Breast epithelium (tissue), 4 donors: Measurements from ENCODE around the gene MRPL27. TPM values are rescaled to one million over a fixed set of nuclear protein-coding genes. Genes with fewer than 3 reads are reported as not detected.

Experiments
- DNase-seq, 2 donors: peaks; one replicate each; pipeline ENCODE4 v3.0.0-alpha.2; 2019; ENCODE audit warnings: low spot score in 2 of 2
- H3K27ac ChIP-seq, 2 donors: fragments of 200-600 bp; sonication (generic) in 1 of 2; one replicate each; pipeline ENCODE4 v1.5.1; 2016 to 2019; ENCODE audit warnings: mild to moderate bottlenecking in 1 of 2
- H3K27me3 ChIP-seq, 2 donors: fragments of 200-600 bp; sonication (generic) in 1 of 2; one replicate each; pipeline versions ENCODE4 v1.5.1 to v1.6.0; 2017 to 2019; ENCODE audit warnings: control low read depth in 1 of 2, mild to moderate bottlenecking in 1 of 2
- H3K36me3 ChIP-seq: fragments of 200-600 bp; one replicate; pipeline ENCODE4 v1.5.1; 2019
- H3K4me1 ChIP-seq, 2 donors: fragments of 200-600 bp; sonication (generic); one replicate each; pipeline ENCODE4 v1.5.1; 2016 to 2019; ENCODE audit warnings: control low read depth in 1 of 2
- H3K4me3 ChIP-seq, 3 donors: fragments of 200-600 bp; sonication (generic); 1 replicate in 2 of 3; 2 replicates in 1 of 3; pipeline ENCODE4 v1.5.1; 2016 to 2019; ENCODE audit warnings: mild to moderate bottlenecking in 3 of 3, moderate library complexity in 2 of 3
- H3K9me3 ChIP-seq, 2 donors: fragments of 200-600 bp; sonication (generic) in 1 of 2; one replicate each; pipeline ENCODE4 v1.5.1; 2016 to 2019; ENCODE audit warnings: control low read depth in 1 of 2
- CTCF ChIP-seq, 3 donors: fragments of 450-650 bp; IDR thresholded peaks; one replicate each; pipeline ENCODE4 v1.5.1; 2016 to 2017; ENCODE audit warnings: antibody characterized with exemption in 3 of 3, mild to moderate bottlenecking in 3 of 3, moderate library complexity in 3 of 3
- POLR2A ChIP-seq: fragments of 450-650 bp; IDR thresholded peaks from one replicate; pipeline ENCODE4 v1.6.1; 2016; ENCODE audit warnings: antibody characterized with exemption, mild to moderate bottlenecking, moderate library complexity
- POLR2AphosphoS5 ChIP-seq, 3 donors: sonication (generic); formaldehyde crosslinking; IDR thresholded peaks; one replicate each; pipeline ENCODE4 v1.6.1; 2017; ENCODE audit warnings: antibody characterized with exemption in 3 of 3
- intact Hi-C: fragments of 100-400 bp; cut with DNase I; formaldehyde crosslinking; loops from one replicate; pipeline ENCODE4 v1.15.1; 2023; ENCODE audit warnings: low total_unique reads
- total RNA-seq, 3 donors: library from RNA; depleted of rRNA; stranded (reverse); fragments of >200 nt; gene quantifications; one replicate each; pipeline ENCODE4 v1.1.0, GENCODE V29; 2016

The MRPL27 gene
- total RNA-seq, 3 donors from 2014 or later: 46.0 to 64.9 (median 49.1) TPM

- Histone ChIP-seq H3K4me3 (no peak overlapping the region), H3K27ac (peak overlapping the region in 1 of 2 donors; percentile 7), H3K9me3 (no peaks in the 10 kb centered on the region), H3K27me3 (no peaks in the 10 kb centered on the region), H3K4me1 (no peaks in the 10 kb centered on the region), H3K36me3 (no peaks in the 10 kb centered on the region)
- DNase-seq: no peak
- intact Hi-C loops: no loop called here
- TF ChIP-seq CTCF (IDR thresholded peaks at IDR 0.05): no peak
- no peak for TF ChIP-seq POLR2A
- no peak for TF ChIP-seq POLR2AphosphoS5 (IDR thresholded peaks at IDR 0.05)
Measured at GRCh38 chr17:50348522-50349242, 24.3 kb downstream of the MRPL27 start.

GRCh38 chr17:50347894-50348291, 25.1 kb downstream of the MRPL27 start:
- no peaks in the 10 kb centered on the region for H3K4me1 ChIP-seq
- H3K4me3 ChIP-seq: peak overlapping the region in 1 of 3 donors; percentile 85
- intact Hi-C loops: no loop called here
- TF ChIP-seq POLR2AphosphoS5 (IDR thresholded peaks at IDR 0.05) (no peak), POLR2A (no peak), CTCF (IDR thresholded peaks at IDR 0.05) (no peak)
- no peak for DNase-seq
- no peaks in the 10 kb centered on the region for H3K9me3 ChIP-seq
- H3K36me3 ChIP-seq: no peaks in the 10 kb centered on the region
- H3K27ac ChIP-seq: no peak overlapping the region
- H3K27me3 ChIP-seq: no peaks in the 10 kb centered on the region

GRCh38 chr17:50347117-50347893, 25.7 kb downstream of the MRPL27 start:
- peak overlapping the region; percentile 60 to 78 for H3K27ac ChIP-seq
- H3K4me3 ChIP-seq: peak overlapping the region; percentile 84 to 85 (median 85)
- intact Hi-C loops: no loop called here
- no peaks in the 10 kb centered on the region for H3K4me1 ChIP-seq
- H3K27me3 ChIP-seq: no peaks in the 10 kb centered on the region
- no peaks in the 10 kb centered on the region for H3K9me3 ChIP-seq
- H3K36me3 ChIP-seq: no peaks in the 10 kb centered on the region
- DNase-seq: no peak
- TF ChIP-seq CTCF (IDR thresholded peaks at IDR 0.05) (no peak), POLR2AphosphoS5 (IDR thresholded peaks at IDR 0.05) (no peak), POLR2A (no peak)

- Histone ChIP-seq H3K36me3 (no peaks in the 10 kb centered on the region), H3K9me3 (no peaks in the 10 kb centered on the region), H3K4me1 (no peaks in the 10 kb centered on the region), H3K27me3 (no peaks in the 10 kb centered on the region), H3K4me3 (peak overlapping the region; percentile 84 to 85 (median 85)), H3K27ac (peak overlapping the region; percentile 60 to 78)
- intact Hi-C loops: no loop called here
- TF ChIP-seq POLR2AphosphoS5 (IDR thresholded peaks at IDR 0.05): no peak
- no peak for TF ChIP-seq CTCF (IDR thresholded peaks at IDR 0.05)
- TF ChIP-seq POLR2A: no peak
- DNase-seq: no peak
Measured at GRCh38 chr17:50346313-50347116, 26.5 kb downstream of the MRPL27 start.
